A172 (cell line): ENCODE measurements around the gene MAGI2. TPM values are rescaled to one million over a fixed set of nuclear protein-coding genes. Genes with fewer than 3 reads are reported as not detected.

Source experiments
- DNase-seq: peaks from one replicate; pipeline ENCODE4 v3.0.0-alpha.2; 2015; ENCODE audit warnings: low spot score
- total RNA-seq: library from RNA; depleted of rRNA; stranded (reverse); fragments of >200 nt; shearing (Covaris generic); gene quantifications from 2 replicates; pipeline ENCODE4 v1.2.3, GENCODE V29; 2014

Gene MAGI2
- total RNA-seq, 1 experiment from 2014 or later: 1.5 TPM

- peak; percentile 52 for DNase-seq
Measured at GRCh38 chr7:78095549-78095948, 1357.9 kb downstream of the MAGI2 start.

DNA sequence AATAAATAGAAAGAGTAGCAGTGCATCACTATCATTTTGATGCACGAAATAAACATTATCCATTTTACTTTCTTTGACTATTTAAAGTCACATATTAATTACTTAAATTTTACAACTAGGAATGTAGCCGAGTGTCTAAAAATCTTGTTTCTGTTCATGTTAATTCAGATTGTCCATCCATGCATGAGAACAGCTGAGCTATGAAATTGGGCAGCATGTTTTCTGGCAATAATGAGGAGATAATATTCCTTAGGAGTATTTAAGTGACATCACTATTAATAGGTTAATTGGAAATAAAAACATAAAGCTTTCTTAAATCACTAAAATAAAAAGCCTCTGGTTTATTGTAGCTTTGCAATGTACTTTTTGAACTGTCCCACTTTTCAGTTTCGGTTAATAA, 1361.1 kb downstream of the MAGI2 start:
- DNase-seq: no peak

DNA sequence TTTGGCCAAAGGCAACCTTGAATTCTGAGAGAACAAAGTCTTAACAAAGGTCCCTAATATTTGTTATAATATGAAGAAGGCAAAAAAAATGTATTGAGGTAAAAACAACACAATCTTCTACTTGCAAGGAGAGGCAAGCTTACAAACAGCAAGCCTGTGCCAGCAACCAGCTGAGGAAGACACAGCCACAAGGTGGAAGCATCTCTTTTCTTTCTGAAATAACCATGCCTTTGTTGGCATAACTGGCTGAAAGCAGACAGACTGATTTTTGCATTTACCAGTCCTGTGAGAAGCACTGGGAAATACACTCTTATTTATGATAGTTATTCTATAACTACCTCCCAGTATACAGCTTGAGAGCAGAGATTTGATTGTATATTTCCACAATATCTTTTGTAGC, 1362.9 kb downstream of the MAGI2 start:
- no peak for DNase-seq

- peak; percentile 44 for DNase-seq
Measured at GRCh38 chr7:78083476-78084120, 1369.9 kb downstream of the MAGI2 start.

GRCh38 chr7:78082556-78082955, 1370.9 kb downstream of the MAGI2 start:
- no peak for DNase-seq

DNA sequence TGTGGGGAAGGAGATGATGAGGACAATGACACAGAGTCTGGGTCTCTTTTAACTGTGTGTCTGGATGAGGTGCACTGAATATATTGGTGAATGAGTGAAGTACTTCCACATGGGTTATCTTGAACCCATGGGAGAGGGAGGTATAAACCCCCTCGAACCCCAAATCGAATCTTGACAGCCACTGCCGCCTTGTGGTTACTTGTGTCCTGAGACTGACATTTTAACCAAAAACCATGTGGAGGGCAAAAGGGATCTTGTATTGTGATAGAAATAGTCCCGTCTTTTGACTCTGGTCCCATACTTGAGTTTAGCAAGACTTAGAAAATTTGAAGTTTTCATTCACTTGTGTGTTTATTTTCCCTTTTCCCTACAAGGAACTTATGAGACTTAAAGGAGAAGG, 1371.6 kb downstream of the MAGI2 start:
- no peak for DNase-seq

- no peak for DNase-seq
Measured at GRCh38 chr7:78081344-78081743, 1372.1 kb downstream of the MAGI2 start.

GRCh38 chr7:78080811-78081210, 1372.7 kb downstream of the MAGI2 start:
- DNase-seq: no peak

DNA sequence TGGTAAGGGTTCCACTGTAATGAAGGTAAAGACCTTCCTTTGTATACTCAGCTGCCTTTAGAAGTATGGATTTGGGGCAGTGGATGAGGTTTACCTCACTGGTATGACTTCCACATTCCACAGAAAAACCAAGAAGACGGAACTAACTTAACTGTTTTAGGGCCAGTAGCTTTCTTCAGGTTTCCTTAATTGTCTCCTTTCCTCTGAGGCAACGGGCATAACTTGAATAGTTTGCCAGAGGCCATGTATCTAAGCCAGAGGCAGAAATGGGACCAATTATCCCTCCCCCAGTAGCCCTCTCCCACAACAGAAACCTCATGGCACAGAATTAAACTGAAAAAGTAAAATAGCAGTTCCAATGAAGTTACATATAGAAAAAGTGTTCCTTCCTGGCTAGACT, 1373.2 kb downstream of the MAGI2 start:
- DNase-seq: no peak

GRCh38 chr7:78074713-78075112, 1378.8 kb downstream of the MAGI2 start:
- no peak for DNase-seq

DNA sequence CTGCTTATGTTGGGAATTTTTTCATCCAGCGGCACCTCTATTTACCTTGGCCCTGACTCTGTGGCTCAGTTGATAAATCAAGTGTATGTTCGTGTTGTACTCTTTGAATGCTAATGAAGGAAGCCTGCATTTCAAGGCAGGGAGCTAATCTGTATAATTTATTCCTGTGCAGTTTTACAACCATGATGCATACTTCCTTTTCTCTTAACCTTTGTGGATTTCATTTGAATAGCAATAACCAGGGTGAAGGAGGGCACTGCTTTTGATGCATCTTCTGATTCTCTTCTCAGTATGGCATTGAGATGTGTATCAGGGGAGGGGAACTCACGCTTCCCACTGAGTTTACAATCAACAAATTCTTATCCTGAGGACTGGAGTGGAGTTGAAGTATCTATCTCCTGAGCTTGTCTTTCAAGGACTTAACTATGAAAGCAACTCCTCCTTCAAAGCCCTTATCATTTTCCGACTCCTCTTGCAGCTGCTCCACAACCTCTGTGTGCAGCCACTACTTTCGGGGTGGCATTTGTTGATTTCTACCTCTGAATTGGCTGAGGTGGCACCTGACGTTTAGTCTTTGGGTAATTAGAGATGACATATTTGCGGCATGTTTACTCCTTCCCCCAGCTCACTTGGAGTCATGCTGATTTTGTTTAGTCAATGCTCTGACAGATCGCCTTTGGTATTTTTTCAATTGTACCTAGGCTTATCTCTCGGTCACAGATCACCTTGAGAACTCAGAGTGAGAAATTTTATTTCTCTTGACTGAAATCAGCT, 1379.7 kb downstream of the MAGI2 start:
- DNase-seq: no peak

DNA sequence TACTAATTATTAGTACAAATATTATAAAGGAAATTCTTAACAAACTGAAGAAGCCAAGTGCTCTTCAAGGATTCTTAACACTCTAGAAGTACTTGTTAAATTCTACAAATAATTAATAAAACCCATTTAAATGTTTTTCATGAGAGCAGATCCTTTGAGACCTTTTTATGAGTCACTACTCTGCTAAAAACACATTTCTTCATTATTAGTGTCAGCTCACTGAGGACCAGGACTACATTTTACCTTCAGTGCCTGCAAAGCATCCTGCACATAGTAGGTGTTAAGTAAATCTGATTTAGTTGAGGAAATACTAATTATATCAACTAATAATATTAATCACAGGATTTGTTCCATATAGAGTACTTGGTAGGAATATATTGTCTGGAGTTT, 1381.3 kb downstream of the MAGI2 start:
- DNase-seq: no peak

- DNase-seq: no peak
Measured at GRCh38 chr7:78071491-78072200, 1381.8 kb downstream of the MAGI2 start.

DNA sequence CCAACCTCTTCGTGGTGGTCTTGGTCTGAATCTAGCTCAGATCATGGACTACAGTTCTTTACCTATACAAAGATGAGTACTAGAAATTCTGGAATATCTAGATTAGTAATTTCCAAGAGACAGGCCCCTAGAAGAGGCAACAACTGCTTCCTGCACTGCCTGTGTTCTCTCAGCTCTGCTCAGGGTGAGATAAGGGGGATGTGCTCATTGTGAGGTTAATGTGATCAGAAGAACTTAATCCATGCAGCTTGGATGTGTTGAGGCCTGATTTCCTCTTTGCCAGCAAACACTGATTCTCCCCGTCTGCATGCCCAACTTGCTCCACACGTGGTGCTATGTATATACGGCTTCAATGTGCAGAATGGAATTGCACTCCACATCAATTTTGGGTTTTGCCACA, 1386.9 kb downstream of the MAGI2 start:
- no peak for DNase-seq

DNA sequence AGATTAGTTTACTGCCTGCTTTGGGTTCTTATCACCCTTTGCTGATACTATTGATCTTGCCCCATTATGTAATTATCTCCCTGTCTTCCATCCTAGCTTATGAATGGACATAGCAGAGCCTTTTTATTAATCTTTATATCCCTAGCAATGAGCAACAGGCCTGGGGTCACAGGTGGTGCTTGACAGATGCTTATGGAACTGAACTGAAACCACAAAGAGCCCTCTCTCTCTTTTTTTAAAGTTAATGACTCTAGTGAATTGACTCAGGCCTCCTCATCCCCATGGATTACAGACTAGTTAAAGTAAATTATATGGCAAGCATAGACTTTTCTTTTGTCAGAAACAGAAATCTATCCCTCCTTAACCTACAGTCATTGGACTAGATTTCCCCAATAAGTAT, 1389.7 kb downstream of the MAGI2 start:
- no peak for DNase-seq

GRCh38 chr7:78062214-78062613, 1391.3 kb downstream of the MAGI2 start:
- no peak for DNase-seq

GRCh38 chr7:78057571-78057970, 1395.9 kb downstream of the MAGI2 start:
- DNase-seq: no peak

DNA sequence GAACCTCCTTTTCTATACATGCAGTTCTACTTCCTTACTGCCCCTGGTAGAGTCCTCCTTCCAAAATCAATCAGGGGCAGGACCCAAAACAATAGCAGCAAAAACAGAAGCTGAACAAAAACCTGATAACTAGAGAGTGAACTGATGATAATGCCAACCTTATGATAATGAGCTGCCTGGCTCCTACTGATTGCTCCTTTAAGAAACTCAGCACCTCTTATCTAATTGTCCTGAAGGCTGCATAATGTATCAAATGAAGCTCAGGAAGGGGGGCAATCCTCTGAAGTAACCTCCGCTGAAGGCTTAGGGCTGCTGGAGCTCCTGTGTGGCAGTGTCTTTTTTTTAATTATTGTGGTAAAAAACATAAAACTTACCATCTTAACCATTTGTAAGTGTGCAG, 1397.9 kb downstream of the MAGI2 start:
- DNase-seq: no peak

DNA sequence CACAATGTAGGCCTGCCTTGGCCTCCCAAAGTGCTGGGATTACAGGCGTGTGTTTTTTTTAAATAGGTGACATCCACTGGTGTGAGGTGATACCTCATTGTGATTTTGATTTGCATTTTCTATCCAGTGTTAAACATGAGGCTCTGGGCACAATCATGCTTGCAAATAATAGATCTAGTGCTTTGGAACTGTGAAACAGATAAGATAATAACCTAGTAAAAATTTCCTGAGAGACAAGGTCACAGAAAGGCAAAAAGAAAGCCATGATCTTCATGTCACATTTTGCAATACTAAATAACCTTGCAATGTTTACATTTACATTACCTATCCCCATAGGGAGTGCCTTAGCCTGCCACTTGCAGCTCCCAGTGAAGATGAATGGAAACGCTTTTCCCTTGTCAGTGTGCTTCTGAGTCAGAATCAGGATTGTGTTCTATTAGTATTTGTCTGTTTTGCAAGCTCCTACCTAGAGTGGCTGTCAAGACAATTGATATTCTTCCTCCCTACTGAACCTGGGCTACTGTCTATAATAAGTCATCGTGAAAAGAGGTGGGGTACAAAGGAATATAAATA, 1398.4 kb downstream of the MAGI2 start:
- no peak for DNase-seq

- DNase-seq: no peak
Measured at GRCh38 chr7:78052112-78052511, 1401.4 kb downstream of the MAGI2 start.

GRCh38 chr7:78047800-78048199, 1405.7 kb downstream of the MAGI2 start:
- no peak for DNase-seq

DNA sequence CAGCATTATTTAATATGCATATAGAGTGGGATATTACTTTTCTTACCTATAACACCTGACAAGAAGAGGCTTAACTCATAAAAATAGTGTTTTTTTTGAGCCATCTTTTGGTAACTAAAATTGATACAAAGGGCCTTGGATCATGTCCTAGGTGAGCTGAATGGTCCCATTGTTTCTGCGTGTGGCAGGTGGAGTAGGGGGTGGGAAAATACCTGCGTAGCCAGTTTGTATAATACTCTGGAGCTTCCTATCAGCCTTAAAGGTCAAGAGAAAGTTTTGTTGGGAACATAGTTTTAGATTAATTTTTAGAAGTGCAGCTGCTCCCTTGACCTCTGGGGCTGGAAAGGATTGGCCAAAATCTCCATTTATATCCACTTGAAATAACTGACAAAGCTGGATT, 1410.3 kb downstream of the MAGI2 start:
- DNase-seq: no peak

DNA sequence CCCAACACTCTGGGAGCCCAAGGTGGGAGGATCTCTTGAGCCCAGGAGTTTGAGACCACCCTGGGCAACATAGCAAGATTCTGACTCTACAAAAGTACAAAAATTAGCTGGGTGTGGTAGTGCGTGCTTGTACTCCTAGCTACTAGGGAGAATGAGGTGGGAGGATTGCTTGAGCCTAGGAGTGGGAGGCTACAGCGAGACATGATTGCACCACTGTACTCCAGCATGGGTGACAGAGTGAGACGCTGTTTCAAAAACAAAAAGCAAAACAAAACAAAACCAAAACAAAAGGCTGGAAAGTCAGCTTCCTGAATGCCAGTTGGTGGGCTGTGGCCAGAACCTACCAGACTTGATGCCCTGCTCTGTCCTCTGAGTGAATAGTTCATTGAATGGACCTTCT, 1412.0 kb downstream of the MAGI2 start:
- DNase-seq: no peak
